Calu3 (cell line): ENCODE results near the gene ASB6. TPM values are rescaled to one million over a fixed set of nuclear protein-coding genes. Genes with fewer than 3 reads are reported as not detected.
A peak's percentile ranks its signal among the peaks of the same experiment; 100 is the strongest.

ENCODE experiments used
- BruUV-seq: library from RNA; stranded (reverse); fragments of 400-500 nt; replicated peaks from 2 replicates; lab custom pipeline; 2021; lab: Mats Ljungman, UMichigan
- CTCF ChIA-PET: fragments of 300-600 bp; sonication (Branson Sonifier 250); formaldehyde crosslinking; loops from one replicate; lab custom pipeline; 2022; ENCODE audit warnings: antibody characterized with exemption; lab: Charles Lee
- DNase-seq: peaks from one replicate; pipeline ENCODE4 v3.0.0; 2022
- H3K27ac Mint-ChIP-seq: one replicate; pipeline ENCODE4 v1.8.0; 2022; ENCODE audit warnings: mixed read lengths; ENCODE audit not compliant: unreplicated experiment
- H3K27me3 Mint-ChIP-seq: one replicate; pipeline ENCODE4 v1.8.0; 2022; ENCODE audit warnings: mixed read lengths; ENCODE audit not compliant: unreplicated experiment
- H3K36me3 Mint-ChIP-seq: one replicate; pipeline ENCODE4 v1.8.0; 2022; ENCODE audit warnings: mild to moderate bottlenecking, moderate library complexity, mixed read lengths; ENCODE audit not compliant: insufficient read depth, unreplicated experiment
- H3K4me1 Mint-ChIP-seq: one replicate; pipeline ENCODE4 v1.8.0; 2022; ENCODE audit warnings: mild to moderate bottlenecking, low read depth, mixed read lengths; ENCODE audit not compliant: unreplicated experiment
- H3K4me3 Mint-ChIP-seq: one replicate; pipeline ENCODE4 v1.8.0; 2022; ENCODE audit warnings: mild to moderate bottlenecking, low read depth, moderate library complexity, mixed read lengths; ENCODE audit not compliant: unreplicated experiment
- H3K9me3 Mint-ChIP-seq: one replicate; pipeline ENCODE4 v1.8.0; 2022; ENCODE audit warnings: low read depth, mixed read lengths; ENCODE audit not compliant: unreplicated experiment
- intact Hi-C: fragments of 100-400 bp; cut with micrococcal nuclease; formaldehyde crosslinking; loops from one replicate; pipeline ENCODE4 v1.10.0; 2022; ENCODE audit not compliant: unreplicated experiment
- total RNA-seq: library from RNA; stranded (reverse); gene quantifications from 2 replicates; pipeline ENCODE4 v1.2.3, GENCODE V29; 2022
- TF ChIP-seq, protein P1 (sequence below): fragments of 200-600 bp; IDR thresholded peaks from one replicate; pipeline ENCODE4 v1.8.0; 2022; ENCODE audit warnings: antibody characterized with exemption; ENCODE audit not compliant: unreplicated experiment

The ASB6 gene
- total RNA-seq, 1 experiment from 2014 or later = 15.5 TPM

DNA sequence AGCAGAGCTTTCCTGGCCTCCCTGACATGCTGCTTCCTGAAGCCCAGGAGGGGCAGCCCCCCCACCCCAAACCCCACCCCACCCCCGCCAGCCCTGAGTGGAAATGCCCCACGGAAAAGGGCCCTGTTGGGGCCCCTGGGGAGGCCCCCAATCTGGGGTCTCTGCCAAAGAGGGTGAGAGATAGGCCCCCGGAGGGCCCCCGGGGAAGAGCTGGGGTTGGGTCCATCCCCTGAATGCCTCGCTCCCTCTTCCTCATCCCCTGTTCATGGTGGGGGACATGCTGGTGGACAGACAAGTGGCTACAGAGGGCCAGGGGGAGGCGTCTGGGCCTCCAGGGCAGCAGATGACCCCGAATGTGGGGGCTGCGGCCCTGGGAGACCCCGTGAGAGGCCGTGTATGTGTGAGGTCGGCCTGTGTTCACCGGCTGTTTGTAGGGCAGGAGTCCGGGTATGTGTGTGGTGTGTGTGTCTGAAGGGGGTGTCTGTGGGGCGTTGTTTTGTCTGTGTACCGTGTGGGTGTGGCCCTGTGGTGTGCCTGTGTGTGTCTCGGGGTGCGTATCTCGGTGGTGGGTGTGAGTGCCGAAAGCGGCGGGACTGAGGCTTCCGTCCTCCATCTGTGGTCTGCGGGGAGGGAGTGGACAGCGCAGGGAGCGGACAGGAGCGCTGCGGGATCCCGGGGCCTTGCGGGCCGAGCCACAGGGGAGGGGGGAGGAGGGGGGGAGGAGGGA lies 32.3 kb downstream of the ASB6 start:
- CTCF ChIA-PET = interaction anchor here (0.9 to 1.4 kb wide), 5 partner anchors 14 to 435 kb away, joined by 3 to 10 read pairs (median 5); no protein-coding TSS in a partner anchor
- DNase-seq = peak; percentile 70

DNA sequence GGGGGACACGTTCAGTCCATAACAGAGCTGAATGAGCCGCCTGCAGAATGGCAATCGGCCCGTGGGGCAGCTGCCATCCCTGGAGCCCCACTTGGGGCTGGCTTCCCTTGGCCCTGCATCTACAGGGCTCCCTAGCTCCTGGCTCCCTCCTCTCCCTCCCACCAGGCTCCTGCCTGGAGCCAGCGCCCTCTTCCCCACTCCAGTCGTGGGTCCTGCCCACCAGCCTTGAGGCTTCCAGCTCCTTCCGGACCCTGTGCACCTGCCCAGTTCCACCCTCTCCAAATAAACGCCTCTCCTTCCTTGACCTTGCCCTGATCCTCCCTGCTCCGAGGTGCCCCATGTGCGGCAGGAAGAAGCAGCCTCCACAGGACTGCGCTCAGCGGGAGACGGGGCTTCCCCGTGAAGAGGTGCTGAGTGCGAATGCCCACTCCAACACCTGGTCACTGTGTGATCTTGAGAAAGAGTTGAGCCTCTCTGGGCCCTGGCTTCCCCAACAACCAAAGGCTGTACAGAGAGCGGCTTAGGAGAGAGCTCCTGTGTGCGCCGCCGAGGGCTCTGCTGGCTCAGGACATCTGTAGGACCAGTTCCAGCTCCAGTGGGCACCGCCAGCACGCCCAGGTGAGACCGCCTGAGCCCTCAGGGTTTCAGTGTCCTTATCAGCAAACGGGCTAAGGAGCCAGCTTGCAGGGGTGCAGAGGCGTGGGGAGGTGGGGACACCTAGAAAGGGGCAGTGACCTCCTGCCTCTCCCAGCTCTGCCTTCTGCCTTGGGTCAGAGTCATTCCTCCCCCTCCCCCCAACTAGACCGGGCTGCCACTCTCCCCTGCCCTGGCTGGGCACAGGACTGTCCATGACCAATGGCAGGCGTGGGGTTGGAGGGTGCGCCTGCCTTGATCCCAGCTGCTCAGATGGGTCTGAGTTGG lies 33.1 kb downstream of the ASB6 start:
- intact Hi-C loops = loop anchor here (5.0 kb wide), 1 partner anchor 112 kb away; no protein-coding TSS in a partner anchor
- H3K4me3 Mint-ChIP-seq = peak overlapping the region; percentile 79
- DNase-seq = peak; percentile 36
- peak overlapping the region; percentile 88 for H3K27ac Mint-ChIP-seq
- no peaks in the 10 kb centered on the region for H3K27me3 Mint-ChIP-seq
- H3K4me1 Mint-ChIP-seq = peaks cover 21% of the 10 kb centered on the region
- no peaks in the 10 kb centered on the region for H3K9me3 Mint-ChIP-seq
- peaks cover 52% of the 10 kb centered on the region for H3K36me3 Mint-ChIP-seq
- CTCF ChIA-PET = interaction anchor here (0.9 to 1.4 kb wide), 7 partner anchors 13 to 471 kb away, joined by 3 to 10 read pairs (median 4); no protein-coding TSS in a partner anchor
- TF ChIP-seq, protein P1, sequence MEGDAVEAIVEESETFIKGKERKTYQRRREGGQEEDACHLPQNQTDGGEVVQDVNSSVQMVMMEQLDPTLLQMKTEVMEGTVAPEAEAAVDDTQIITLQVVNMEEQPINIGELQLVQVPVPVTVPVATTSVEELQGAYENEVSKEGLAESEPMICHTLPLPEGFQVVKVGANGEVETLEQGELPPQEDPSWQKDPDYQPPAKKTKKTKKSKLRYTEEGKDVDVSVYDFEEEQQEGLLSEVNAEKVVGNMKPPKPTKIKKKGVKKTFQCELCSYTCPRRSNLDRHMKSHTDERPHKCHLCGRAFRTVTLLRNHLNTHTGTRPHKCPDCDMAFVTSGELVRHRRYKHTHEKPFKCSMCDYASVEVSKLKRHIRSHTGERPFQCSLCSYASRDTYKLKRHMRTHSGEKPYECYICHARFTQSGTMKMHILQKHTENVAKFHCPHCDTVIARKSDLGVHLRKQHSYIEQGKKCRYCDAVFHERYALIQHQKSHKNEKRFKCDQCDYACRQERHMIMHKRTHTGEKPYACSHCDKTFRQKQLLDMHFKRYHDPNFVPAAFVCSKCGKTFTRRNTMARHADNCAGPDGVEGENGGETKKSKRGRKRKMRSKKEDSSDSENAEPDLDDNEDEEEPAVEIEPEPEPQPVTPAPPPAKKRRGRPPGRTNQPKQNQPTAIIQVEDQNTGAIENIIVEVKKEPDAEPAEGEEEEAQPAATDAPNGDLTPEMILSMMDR = no peak
- no TSS peak for BruUV-seq

More for the DNA sequence above, 32.3 kb downstream of the ASB6 start:
- peaks cover 52% of the 10 kb centered on the region for H3K36me3 Mint-ChIP-seq
- intact Hi-C loops = loop anchor here (5.0 to 10.0 kb wide), 3 partner anchors 112 to 435 kb away; partner anchors contain the start of gene IER5L
- no peaks in the 10 kb centered on the region for H3K27me3 Mint-ChIP-seq
- TF ChIP-seq, protein P1 = no peak
- peak overlapping the region; percentile 79 for H3K4me3 Mint-ChIP-seq
- no peaks in the 10 kb centered on the region for H3K9me3 Mint-ChIP-seq
- H3K27ac Mint-ChIP-seq = peak overlapping the region; percentile 88
- H3K4me1 Mint-ChIP-seq = peaks cover 21% of the 10 kb centered on the region
- BruUV-seq = no TSS peak

DNA sequence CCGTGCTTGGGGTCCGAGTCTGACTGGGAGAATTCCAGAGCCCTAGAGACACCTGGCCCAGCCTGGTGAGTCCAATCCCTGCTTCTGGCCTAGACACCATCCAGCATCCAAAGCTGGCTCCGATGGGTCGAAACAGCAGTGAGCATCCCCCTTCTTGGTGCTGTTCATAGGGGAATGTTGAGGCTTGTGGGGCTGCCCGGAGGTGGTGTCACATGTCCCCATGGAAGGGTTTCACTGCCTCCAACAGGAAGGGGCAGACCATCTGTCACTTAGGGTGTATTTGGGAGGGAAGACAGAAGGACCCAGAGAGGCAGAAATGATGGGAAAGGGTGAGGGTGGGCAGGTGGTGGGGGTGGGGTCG lies 34.9 kb downstream of the ASB6 start:
- CTCF ChIA-PET = interaction anchor here (2.0 kb wide), 1 partner anchor 9 kb away, joined by 7 read pairs; no protein-coding TSS in a partner anchor
- Mint-ChIP-seq H3K27me3 (no peaks in the 10 kb centered on the region), H3K27ac (peak overlapping the region; percentile 91)

More for the DNA sequence above, 34.9 kb downstream of the ASB6 start:
- TF ChIP-seq, protein P1 = no peak
- intact Hi-C loops = loop anchor here (5.0 kb wide), 1 partner anchor 110 kb away; no protein-coding TSS in a partner anchor
- H3K4me3 Mint-ChIP-seq = peak overlapping the region; percentile 46
- BruUV-seq = no TSS peak
- peaks cover 43% of the 10 kb centered on the region for H3K36me3 Mint-ChIP-seq
- no peak for DNase-seq
- peaks cover 21% of the 10 kb centered on the region for H3K4me1 Mint-ChIP-seq
- H3K9me3 Mint-ChIP-seq = no peaks in the 10 kb centered on the region
